HepG2 (cell line): ENCODE results near the gene PKLR. TPM values are rescaled to one million over a fixed set of nuclear protein-coding genes. Genes with fewer than 3 reads are reported as not detected.

Experiments used
- E2F5 ChIP-seq: sonication (generic); formaldehyde crosslinking; conservative IDR thresholded peaks from 2 replicates; pipeline ENCODE4 v1.4.0; 2020; ENCODE audit warnings: missing genetic modification reagents
- HNRNPH1 ChIP-seq: fragments of 200-400 bp; formaldehyde crosslinking; optimal IDR thresholded peaks from 2 replicates; pipeline ENCODE3; 2017; ENCODE audit warnings: mild to moderate bottlenecking, low read depth, low read length
- ISX ChIP-seq: sonication (generic); formaldehyde crosslinking; conservative IDR thresholded peaks from 2 replicates; pipeline ENCODE4 v1.5.0; 2020; ENCODE audit warnings: missing genetic modification reagents
- MAFG ChIP-seq: sonication (generic); formaldehyde crosslinking; IDR thresholded peaks from 2 replicates; pipeline ENCODE4 v1.5.1; 2020; ENCODE audit warnings: mild to moderate bottlenecking, missing genetic modification reagents
- MIER2 ChIP-seq: IDR thresholded peaks from 2 replicates; pipeline ENCODE4 v1.6.1; 2016; ENCODE audit warnings: missing biosample characterization, missing genetic modification reagents
- MYPOP ChIP-seq: sonication (generic); formaldehyde crosslinking; IDR thresholded peaks from 2 replicates; pipeline ENCODE4 v1.8.1; 2023; ENCODE audit warnings: mild to moderate bottlenecking, moderate library complexity, missing genetic modification reagents
- PRMT3 ChIP-seq: sonication (generic); formaldehyde crosslinking; IDR thresholded peaks from 2 replicates; pipeline ENCODE4 v1.8.1; 2022; ENCODE audit warnings: low read depth, mild to moderate bottlenecking, moderate library complexity, missing genetic modification reagents, borderline replicate concordance
- SALL2 ChIP-seq: sonication (generic); formaldehyde crosslinking; IDR thresholded peaks from 2 replicates; pipeline ENCODE4 v1.8.1; 2023; ENCODE audit warnings: mild to moderate bottlenecking, missing genetic modification reagents, inconsistent platforms
- YEATS2 ChIP-seq: sonication (generic); formaldehyde crosslinking; IDR thresholded peaks from 2 replicates; pipeline ENCODE4 v1.4.0; 2020; ENCODE audit warnings: missing genetic modification reagents, borderline replicate concordance
- ZBTB37 ChIP-seq: sonication (generic); formaldehyde crosslinking; IDR thresholded peaks from 2 replicates; pipeline ENCODE4 v1.4.0; 2020; ENCODE audit warnings: mild to moderate bottlenecking, missing genetic modification reagents
- ZFP62 ChIP-seq: sonication (generic); formaldehyde crosslinking; IDR thresholded peaks from 2 replicates; pipeline ENCODE4 v1.4.0; 2020; ENCODE audit warnings: missing genetic modification reagents
- ZMYM4 ChIP-seq: sonication (generic); formaldehyde crosslinking; IDR thresholded peaks from 2 replicates; pipeline ENCODE4 v1.8.1; 2023; ENCODE audit warnings: mild to moderate bottlenecking, missing genetic modification reagents
- ZNF496 ChIP-seq: sonication (generic); formaldehyde crosslinking; IDR thresholded peaks from 2 replicates; pipeline ENCODE4 v1.8.1; 2023; ENCODE audit warnings: mild to moderate bottlenecking, moderate library complexity, missing genetic modification reagents; ENCODE audit not compliant: insufficient replicate concordance
- ZNF530 ChIP-seq: sonication (generic); formaldehyde crosslinking; IDR thresholded peaks from 2 replicates; pipeline ENCODE4 v1.5.0; 2020; ENCODE audit warnings: low read depth, mild to moderate bottlenecking, missing genetic modification reagents
- ZNF652 ChIP-seq: IDR thresholded peaks from 2 replicates; pipeline ENCODE4 v1.6.1; 2016; ENCODE audit warnings: low read depth, borderline replicate concordance
- ZNF772 ChIP-seq: sonication (generic); formaldehyde crosslinking; IDR thresholded peaks from 2 replicates; pipeline ENCODE4 v1.5.0; 2020; ENCODE audit warnings: mild to moderate bottlenecking, missing genetic modification reagents
- polyA plus RNA-seq, 8 experiments: library from polyadenylated mRNA; depleted of rRNA in 3 of 8; stranded (reverse) in 7 of 8; unstranded in 1 of 8; fragments of >200 nt; fragmentation: Illumina TruSeq in 4 of 8; extraction: Trizol in 4 of 8; gene quantifications; 2 replicates each; pipeline versions ENCODE4 v1.2.1 to v1.2.3, GENCODE V29; 2011 to 2016; ENCODE audit warnings: low read depth in 4 of 8, missing spikeins in 1 of 8, mixed read lengths in 1 of 8; ENCODE audit not compliant: insufficient read depth in 1 of 8
- total RNA-seq, 5 experiments: library from RNA; depleted of rRNA; stranded (reverse); fragments of >200 nt; fragmentation: Illumina TruSeq; extraction: Trizol; gene quantifications; 2 replicates each; pipeline ENCODE4 v1.2.3, GENCODE V29; 2016; ENCODE audit warnings: low read depth in 1 of 5
- TF ChIP-seq, protein P1 (sequence below): sonication (generic); formaldehyde crosslinking; IDR thresholded peaks from 2 replicates; pipeline ENCODE4 v1.5.0; 2020; ENCODE audit warnings: mild to moderate bottlenecking, missing genetic modification reagents
- TF ChIP-seq, protein P2 (sequence below): IDR thresholded peaks from 2 replicates; pipeline ENCODE4 v1.6.1; 2016; ENCODE audit warnings: missing compliant biosample characterization, missing genetic modification reagents, borderline replicate concordance

Gene PKLR
- total and polyA plus RNA-seq, 2 of the 13 experiments (the other 11 are each of a cell fraction or from before 2014, with no cell fraction given) = 10.3 to 29.3 TPM

DNA sequence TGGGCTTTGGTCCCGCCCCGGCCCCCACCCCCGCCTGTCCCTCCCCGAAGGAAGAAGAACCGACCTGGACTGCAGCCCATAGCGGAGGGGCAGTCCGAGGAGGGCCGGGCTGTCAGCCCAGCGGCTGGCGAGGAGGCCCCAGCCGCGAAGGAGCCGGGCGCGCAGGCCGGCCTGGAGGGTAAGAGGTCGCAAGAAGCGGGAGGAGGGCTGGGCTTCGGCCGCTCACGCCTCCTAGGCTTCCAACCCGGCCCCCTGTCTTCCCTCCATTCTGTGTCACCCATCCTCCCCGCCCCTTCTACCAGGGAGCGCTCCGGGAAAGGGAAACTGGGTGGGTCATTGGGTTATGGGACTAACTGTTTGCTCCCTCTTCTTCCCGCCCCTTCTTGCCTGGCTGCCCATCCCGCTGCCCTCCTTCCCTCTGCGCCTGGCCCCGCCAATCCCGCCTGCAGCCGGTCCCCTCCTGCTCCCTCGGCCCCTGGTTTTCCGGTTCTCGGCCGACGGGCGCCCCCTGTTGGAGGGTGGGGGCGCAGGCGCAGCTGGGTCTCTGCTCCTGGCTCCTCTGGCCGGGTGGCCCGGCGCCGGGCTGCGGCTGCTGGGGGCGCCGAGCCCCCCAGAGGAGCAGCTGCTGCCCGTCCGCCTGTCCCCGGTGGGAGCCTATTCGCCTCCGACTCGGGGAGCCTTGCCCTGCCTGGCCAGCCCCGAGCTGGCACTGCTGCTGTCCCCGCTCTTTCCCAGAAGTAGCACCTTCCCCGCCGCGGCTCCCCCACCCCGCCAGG, 21.9 kb upstream of the PKLR start (continued):
- TF ChIP-seq ZBTB37 (CRISPR knock-in tag) (no peak), MAFG (CRISPR knock-in tag) (no peak), YEATS2 (CRISPR knock-in tag) (0 out of 2 replicates have a peak, but pooled peaks have one; percentile 25), ZNF496 (no peak), PRMT3 (CRISPR knock-in tag) (no peak), ZNF652 (CRISPR knock-in tag) (no peak), ZNF772 (CRISPR knock-in tag) (no peak), SALL2 (CRISPR knock-in tag) (no peak), ISX (CRISPR knock-in tag) (no peak), MYPOP (CRISPR knock-in tag) (no peak; the same call in 1 of the 2 replicates), E2F5 (CRISPR knock-in tag) (0 out of 2 replicates have a peak, but pooled peaks have one; percentile 58), ZFP62 (CRISPR knock-in tag) (no peak), MIER2 (CRISPR knock-in tag) (0 out of 2 replicates have a peak, but pooled peaks have one; percentile 38), HNRNPH1 (no peak), ZMYM4 (CRISPR knock-in tag) (peak; percentile 40), ZNF530 (CRISPR knock-in tag) (no peak)
- TF ChIP-seq, protein P1, sequence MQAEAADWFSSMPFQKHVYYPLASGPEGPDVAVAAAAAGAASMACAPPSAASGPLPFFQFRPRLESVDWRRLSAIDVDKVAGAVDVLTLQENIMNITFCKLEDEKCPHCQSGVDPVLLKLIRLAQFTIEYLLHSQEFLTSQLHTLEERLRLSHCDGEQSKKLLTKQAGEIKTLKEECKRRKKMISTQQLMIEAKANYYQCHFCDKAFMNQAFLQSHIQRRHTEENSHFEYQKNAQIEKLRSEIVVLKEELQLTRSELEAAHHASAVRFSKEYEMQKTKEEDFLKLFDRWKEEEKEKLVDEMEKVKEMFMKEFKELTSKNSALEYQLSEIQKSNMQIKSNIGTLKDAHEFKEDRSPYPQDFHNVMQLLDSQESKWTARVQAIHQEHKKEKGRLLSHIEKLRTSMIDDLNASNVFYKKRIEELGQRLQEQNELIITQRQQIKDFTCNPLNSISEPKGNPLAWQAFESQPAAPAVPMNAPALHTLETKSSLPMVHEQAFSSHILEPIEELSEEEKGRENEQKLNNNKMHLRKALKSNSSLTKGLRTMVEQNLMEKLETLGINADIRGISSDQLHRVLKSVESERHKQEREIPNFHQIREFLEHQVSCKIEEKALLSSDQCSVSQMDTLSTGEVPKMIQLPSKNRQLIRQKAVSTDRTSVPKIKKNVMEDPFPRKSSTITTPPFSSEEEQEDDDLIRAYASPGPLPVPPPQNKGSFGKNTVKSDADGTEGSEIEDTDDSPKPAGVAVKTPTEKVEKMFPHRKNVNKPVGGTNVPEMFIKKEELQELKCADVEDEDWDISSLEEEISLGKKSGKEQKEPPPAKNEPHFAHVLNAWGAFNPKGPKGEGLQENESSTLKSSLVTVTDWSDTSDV (CRISPR knock-in tag) = no peak
- TF ChIP-seq, protein P2, sequence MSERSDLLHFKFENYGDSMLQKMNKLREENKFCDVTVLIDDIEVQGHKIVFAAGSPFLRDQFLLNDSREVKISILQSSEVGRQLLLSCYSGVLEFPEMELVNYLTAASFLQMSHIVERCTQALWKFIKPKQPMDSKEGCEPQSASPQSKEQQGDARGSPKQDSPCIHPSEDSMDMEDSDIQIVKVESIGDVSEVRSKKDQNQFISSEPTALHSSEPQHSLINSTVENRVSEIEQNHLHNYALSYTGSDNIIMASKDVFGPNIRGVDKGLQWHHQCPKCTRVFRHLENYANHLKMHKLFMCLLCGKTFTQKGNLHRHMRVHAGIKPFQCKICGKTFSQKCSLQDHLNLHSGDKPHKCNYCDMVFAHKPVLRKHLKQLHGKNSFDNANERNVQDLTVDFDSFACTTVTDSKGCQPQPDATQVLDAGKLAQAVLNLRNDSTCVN (CRISPR knock-in tag) = no peak
